HG03025 (cell line): ENCODE data around the gene CCL22.
"Not testable (repeated sequence)": the region's sequence is repeated elsewhere in the genome, so short reads cannot be mapped to it uniquely, and the experiment has no call there.

Source experiments
- ATAC-seq: cut with Tn5 transposase; IDR thresholded peaks from one replicate; pipeline ENCODE4 v1.9.1; 2021; ENCODE audit warnings: mild to moderate bottlenecking, moderate library complexity; ENCODE audit not compliant: unreplicated experiment, low FRiP score

The CCL22 gene

DNA sequence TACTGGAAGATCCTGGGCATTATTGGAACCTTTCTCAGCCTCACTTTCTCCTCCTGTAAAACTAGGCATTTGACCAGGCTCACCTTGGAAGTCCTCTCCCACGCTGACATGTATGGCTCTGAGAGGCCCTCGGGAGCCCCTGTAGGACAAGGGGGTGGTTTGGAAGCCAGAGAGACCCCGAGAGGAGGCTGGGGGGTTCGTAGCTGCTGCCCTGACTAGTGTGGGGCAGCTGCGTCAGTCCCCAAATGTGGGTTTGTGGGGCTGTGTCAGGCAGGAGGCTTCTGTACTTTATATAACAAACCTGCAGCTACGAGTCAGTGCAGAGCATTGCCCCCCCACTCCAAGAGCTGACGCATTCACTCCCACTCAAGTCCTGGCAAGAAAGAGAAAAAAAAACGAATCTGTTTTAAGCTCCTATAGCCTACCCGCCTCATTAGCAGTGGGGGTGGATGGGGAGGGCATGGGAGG lies 15.5 kb downstream of the CCL22 start:
- no peak for ATAC-seq

DNA sequence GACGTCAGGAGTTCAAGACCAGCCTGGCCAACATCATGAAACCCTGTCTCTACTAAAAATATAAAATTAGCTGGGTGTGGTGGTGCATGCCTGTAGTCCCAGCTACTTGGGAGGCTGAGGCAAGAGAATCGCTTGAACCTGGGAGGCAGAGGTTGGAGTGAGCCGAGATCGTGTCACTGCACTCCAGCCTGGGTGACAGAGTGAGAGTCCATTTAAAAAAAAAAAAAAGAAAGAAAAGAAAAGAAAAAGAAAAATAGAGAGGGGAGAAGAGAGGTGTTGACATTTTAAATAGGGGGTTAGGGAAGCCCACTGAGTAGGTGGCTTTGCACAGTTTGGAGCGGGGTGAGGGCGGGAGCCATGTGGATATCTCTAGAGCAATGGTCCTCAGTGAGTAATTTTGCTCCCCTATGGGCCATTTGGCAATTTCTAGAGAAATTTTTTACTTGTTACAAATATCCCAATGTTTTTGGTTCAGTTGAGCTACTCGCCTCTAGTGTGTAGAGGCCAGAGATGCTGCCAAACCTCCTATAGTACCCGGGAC lies 16.4 kb downstream of the CCL22 start:
- not testable (repeated sequence) for ATAC-seq

DNA sequence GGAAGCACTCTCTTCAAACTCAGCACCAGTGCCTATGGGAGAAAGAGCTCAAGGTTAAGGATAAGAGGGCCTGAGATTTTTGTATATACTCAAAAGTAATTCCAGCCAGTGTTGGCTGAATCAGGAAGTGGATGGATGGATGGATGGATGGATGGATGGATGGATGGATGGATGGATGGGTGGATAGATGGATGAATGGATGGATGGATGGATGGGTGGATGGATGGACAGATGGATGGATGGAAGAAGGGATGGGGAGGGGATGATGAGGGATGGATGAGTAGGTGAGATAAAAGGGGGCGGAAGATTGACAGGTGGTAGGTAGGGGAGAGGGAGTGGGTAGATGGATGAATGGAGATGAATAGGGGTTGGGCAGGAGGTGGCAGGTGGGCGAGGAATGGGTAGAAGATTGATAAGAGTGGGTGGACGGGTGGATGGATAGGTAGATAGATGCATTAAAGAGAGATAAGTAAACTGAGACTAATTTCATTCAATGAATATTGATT lies 17.8 kb downstream of the CCL22 start:
- ATAC-seq = no peak

DNA sequence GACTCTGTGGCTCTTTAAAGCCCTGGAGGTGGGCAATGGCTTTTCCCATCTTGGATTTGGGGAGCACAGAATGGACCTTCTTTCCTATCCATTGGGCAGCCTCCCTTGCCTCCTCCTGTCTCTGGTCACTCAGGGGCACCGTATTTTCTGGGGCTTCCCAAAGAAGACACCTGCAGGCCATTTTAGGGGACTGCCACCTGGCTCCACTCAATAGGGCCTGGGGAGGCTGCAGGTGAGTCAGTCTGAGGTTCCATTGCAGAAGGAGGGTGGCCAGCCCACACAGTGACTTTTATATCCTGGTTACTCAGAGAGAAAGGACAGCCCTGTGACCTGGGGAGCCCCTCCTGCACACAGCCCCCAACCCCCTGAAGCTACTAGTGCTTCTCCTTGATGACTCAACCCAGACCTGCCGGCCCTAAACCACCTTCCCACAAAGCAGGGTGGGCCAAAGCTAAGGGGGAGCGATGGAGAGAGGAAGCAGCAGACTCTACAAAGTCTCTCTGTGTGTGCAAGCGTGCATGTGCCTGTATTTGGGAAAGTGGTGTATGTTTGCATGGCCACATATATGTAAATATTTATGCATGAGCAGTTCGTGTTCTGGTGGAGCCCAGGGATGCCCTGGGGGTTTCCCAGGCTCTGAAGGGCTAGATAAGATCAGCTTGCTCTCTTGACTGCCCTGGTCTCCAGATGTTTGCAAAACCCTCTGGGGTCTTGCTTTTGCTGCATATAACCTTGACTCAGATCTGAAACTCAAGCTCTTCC lies 18.7 kb downstream of the CCL22 start:
- ATAC-seq = peak; percentile 57

DNA sequence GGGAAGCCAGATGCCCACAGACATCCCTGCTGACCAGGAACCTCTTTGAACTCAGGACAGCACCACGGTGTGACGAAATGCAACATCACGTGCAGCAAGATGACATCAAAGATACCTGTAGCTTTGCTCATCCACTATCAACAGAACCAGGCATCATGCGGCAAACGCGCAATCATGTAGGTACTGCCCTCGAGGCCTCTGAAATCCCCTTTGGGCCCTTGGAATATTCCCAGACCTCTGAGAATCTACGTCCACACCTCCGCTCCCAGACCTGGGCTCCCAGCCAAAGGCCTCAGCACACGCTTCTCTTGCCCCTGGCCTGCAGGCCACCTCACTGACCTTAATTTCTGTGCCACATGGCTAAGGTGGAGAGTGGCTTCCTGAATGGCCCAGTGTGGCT lies 21.0 kb downstream of the CCL22 start:
- no peak for ATAC-seq

DNA sequence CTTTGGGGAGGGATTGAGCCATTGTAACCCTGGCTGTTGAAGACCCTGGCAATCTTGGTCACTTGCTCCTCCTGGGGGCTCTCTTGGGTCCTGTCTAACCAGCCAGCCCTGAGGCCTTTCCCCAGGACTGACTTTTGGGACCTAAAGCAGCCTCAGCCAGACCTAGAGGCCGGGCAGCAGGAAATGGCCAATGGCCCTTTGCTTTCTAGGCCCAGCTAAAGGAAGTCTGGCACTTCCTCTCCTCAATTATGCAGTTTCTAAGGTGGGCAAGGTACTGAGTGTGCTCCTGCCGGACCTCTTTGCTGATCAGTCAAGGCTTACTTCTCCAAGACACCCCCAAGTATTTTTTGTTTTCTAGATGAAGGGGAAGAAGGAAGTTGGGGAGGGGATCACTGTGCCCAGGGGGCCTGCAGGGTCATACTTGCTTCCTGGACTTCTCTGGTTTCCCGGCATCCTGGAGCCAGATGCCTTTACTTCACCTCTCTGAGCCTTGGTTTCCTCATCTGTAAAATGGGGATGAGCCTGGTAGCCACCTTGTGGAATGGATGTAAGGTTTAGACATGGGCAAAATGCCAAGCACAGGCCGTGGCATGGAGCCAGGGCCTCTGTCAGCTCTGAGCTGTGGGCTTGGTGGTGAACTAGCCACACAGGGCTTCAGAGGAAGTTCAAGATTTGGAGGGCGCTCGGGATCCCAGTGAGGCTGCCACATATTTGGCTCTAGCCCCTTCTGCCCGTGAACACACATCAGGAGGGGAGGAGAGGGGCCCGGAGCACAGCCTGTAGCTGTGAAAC lies 22.3 kb downstream of the CCL22 start:
- no peak for ATAC-seq

DNA sequence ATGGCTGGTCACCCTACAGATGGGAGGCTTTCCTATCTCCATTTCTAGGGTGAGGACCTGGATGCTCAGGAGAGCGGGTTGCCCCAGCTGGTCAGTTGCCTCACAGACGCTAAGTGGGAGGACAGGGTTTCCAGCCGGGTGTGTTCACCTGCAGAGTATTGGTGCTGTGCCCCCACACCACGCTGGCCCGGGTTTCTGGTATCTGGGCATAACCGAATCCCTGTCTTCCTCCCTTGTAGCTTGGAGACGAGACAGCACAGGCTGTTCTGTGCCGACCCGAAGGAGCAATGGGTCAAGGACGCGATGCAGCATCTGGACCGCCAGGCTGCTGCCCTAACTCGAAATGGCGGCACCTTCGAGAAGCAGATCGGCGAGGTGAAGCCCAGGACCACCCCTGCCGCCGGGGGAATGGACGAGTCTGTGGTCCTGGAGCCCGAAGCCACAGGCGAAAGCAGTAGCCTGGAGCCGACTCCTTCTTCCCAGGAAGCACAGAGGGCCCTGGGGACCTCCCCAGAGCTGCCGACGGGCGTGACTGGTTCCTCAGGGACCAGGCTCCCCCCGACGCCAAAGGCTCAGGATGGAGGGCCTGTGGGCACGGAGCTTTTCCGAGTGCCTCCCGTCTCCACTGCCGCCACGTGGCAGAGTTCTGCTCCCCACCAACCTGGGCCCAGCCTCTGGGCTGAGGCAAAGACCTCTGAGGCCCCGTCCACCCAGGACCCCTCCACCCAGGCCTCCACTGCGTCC lies 23.4 kb downstream of the CCL22 start:
- ATAC-seq = no peak

DNA sequence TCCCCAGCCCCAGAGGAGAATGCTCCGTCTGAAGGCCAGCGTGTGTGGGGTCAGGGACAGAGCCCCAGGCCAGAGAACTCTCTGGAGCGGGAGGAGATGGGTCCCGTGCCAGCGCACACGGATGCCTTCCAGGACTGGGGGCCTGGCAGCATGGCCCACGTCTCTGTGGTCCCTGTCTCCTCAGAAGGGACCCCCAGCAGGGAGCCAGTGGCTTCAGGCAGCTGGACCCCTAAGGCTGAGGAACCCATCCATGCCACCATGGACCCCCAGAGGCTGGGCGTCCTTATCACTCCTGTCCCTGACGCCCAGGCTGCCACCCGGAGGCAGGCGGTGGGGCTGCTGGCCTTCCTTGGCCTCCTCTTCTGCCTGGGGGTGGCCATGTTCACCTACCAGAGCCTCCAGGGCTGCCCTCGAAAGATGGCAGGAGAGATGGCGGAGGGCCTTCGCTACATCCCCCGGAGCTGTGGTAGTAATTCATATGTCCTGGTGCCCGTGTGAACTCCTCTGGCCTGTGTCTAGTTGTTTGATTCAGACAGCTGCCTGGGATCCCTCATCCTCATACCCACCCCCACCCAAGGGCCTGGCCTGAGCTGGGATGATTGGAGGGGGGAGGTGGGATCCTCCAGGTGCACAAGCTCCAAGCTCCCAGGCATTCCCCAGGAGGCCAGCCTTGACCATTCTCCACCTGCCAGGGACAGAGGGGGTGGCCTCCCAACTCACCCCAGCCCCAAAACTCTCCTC lies 24.1 kb downstream of the CCL22 start:
- no peak for ATAC-seq

DNA sequence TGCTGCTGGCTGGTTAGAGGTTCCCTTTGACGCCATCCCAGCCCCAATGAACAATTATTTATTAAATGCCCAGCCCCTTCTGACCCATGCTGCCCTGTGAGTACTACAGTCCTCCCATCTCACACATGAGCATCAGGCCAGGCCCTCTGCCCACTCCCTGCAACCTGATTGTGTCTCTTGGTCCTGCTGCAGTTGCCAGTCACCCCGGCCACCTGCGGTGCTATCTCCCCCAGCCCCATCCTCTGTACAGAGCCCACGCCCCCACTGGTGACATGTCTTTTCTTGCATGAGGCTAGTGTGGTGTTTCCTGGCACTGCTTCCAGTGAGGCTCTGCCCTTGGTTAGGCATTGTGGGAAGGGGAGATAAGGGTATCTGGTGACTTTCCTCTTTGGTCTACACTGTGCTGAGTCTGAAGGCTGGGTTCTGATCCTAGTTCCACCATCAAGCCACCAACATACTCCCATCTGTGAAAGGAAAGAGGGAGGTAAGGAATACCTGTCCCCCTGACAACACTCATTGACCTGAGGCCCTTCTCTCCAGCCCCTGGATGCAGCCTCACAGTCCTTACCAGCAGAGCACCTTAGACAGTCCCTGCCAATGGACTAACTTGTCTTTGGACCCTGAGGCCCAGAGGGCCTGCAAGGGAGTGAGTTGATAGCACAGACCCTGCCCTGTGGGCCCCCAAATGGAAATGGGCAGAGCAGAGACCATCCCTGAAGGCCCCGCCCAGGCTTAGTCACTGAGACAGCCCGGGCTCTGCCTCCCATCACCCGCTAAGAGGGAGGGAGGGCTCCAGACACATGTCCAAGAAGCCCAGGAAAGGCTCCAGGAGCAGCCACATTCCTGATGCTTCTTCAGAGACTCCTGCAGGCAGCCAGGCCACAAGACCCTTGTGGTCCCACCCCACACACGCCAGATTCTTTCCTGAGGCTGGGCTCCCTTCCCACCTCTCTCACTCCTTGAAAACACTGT lies 25.0 kb downstream of the CCL22 start:
- ATAC-seq = no peak

DNA sequence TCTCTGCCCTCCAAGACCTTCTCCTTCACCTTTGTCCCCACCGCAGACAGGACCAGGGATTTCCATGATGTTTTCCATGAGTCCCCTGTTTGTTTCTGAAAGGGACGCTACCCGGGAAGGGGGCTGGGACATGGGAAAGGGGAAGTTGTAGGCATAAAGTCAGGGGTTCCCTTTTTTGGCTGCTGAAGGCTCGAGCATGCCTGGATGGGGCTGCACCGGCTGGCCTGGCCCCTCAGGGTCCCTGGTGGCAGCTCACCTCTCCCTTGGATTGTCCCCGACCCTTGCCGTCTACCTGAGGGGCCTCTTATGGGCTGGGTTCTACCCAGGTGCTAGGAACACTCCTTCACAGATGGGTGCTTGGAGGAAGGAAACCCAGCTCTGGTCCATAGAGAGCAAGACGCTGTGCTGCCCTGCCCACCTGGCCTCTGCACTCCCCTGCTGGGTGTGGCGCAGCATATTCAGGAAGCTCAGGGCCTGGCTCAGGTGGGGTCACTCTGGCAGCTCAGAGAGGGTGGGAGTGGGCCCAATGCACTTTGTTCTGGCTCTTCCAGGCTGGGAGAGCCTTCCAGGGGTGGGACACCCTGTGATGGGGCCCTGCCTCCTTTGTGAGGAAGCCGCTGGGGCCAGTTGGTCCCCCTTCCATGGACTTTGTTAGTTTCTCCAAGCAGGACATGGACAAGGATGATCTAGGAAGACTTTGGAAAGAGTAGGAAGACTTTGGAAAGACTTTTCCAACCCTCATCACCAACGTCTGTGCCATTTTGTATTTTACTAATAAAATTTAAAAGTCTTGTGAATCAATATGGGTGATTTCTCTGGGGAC lies 25.9 kb downstream of the CCL22 start:
- ATAC-seq = no peak

DNA sequence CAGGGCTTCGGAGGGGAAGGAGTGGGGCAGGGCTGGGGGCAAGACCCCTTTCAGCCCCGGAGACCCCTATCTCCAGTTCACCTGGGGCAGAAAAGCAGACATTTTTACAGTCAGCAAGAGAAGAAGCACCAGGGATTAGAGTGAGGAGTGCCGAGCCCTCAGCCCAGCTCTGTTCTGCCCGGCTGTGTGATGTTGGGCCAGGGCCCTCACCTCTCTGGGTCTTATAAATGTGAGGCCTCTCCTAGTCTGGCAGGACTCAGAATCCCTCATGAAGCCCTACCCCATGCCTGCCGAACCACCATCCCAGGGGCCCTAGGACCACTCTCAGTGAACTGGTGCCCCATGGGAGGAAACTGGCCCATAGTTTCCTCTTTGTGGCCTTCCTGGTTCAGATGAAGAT lies 26.5 kb downstream of the CCL22 start:
- no peak for ATAC-seq

DNA sequence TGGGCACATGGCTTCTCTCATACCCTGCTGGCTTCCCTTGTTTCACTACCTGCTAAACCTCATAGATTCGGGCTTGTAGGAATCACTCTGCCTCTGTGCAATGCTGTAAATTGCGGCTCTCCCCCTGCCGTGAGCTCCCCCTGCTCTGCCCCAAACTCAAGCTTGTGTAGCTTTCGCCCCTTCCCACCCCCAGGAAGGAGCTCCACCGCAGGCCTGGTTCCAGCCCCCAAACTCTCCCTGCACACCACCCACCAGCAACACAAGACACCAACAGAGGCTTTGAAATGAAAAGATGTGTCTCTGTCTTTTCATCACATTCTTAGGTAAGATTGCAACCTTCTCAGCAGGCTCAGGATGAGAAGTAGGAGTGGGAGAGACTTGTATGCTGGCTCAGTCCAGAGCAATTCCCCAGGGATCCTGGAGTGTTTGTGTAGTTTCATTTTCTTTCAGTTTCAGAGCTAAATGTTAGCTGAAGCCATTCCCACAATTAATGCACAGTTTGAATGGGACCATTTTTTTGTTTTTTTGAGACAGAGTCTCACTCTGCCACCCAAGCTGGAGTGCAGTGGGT lies 27.9 kb downstream of the CCL22 start:
- ATAC-seq = no peak

DNA sequence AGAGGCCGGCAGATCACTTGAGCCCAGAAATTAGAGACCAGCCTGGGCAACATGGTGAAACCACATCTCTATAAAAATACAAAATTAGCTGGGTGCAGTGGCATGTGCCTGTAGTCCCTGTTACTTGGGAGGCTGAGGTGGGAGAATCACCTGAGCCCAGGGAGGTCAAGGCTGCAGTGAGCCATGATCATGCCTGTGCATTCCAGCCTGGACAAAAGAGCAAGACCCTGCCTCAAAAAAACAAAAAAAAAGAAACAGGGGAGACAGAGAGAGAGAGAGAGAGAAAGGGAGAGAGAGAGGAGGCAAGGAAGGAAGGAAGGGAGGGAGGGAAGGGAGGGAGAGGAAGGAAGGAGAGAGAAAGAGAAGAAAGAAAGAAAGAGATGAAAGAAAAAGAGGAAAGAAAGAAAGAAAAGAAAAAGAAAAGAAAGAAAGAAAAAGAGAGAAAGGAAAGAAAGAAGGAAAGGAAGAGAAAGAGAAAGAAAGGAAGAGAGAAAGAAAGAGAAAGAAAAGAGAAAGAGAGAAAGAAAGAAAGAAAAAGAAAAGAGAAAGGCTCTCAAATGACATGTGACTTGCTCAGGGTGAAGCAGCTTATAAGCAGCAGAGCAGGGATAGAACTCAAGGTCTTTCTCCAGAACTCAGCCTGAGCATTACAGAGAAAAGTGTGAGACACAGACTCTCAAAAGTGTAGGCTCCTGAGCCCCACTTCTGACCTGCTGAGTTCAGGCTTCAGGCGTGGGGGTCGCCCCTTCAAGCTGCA lies 29.2 kb downstream of the CCL22 start:
- ATAC-seq = no peak

DNA sequence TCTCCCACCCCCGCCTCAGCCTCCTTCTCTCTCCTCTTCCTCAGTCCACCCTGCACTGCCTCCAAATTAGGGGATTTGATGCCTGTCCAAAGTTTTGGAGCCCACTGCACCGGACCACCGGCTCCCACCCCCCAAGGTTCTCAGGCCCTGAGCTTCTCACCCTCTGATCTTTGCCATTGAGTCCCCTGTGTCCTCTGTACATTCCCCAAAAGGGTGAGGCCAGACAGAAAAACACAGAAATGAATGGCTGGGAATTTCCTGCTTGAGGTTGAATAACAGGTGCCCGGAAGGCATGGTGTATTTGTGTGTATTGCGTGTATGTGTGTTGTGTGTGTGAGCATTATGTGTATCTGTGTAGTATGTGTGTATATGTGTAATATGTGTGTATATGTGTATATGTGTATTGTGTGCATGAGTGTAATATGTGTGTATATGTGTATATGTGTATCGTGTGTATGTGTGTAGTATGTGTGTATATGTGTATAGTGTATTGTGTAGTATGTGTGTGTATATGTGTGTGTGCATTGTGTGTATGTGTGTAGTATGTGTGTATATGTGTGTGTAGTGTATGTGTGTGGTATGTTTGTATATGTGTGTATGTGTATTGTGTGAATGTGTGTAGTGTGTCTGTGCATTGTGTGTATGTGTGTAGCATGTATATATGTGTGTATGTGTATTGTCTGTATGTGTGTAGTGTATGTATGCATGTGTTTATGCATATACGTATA lies 29.9 kb downstream of the CCL22 start:
- ATAC-seq = no peak

DNA sequence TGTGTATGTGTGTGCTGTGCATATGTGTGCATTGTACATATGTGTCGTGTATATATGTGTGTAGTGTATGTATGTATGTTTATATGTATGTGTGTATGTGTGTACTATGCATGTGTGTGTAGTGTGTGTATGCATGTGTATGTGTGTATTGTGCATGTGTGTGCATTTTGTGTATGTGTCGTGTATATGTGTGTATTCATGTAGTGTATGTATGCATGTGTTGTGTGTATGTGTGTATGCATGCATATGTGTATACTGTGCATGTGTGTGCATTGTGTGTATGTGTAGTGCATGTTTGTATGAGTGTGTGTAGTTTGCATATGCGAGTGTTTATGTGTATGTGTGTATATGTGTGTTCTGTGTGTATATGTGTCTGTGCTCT lies 30.5 kb downstream of the CCL22 start:
- no peak for ATAC-seq

DNA sequence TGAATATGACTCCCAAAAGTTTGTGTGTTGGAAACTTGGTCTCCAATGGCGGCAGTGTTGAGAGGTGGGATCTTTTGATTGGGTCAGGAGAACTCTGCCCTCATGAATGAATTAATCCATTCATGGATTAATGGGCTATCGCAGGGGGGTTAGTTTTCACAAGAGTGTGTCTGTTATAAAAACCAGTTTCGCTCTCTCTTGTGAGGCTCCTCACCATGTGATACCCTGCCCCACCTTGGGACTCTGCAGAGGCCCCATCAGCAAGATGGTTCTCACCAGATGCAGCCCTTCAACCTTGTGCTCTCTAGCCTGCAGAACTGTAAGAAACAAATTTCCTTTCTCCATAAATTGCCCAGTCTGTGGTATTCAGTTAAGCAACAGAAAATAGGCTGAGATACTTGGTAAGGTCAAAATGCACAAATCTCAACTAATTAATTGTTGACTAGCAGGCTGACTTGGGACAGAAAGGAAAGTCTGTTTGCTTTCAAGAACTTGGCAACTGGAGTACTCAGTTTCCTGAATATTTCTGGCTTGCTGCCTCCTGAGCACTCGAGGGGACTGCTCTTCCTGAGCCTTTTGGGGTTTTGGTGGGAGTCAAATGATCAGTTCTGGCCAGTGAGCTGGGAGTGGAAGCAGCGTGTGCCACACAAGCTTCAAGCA lies 32.2 kb downstream of the CCL22 start:
- no peak for ATAC-seq
